ENCODE data around the gene ZNRF3. TPM values are rescaled to one million over a fixed set of nuclear protein-coding genes. Genes with fewer than 3 reads are reported as not detected.

The ZNRF3 gene
- total and polyA plus RNA-seq, 2 experiments from 2014 or later: 11.1 to 32.2 TPM

- no peak for TF ChIP-seq POLR2AphosphoS5 (IDR thresholded peaks at IDR 0.05; ENCODE audit: low read depth)
- no peak for TF ChIP-seq CTCF (conservative IDR thresholded peaks at IDR 0.05; ENCODE audit: low read depth in 2 of 2)
- TF ChIP-seq JUNB (IDR thresholded peaks at IDR 0.05; ENCODE audit: unreplicated experiment): no peak
- no peak for TF ChIP-seq CREB1 (CRISPR knock-in tag; IDR thresholded peaks at IDR 0.05; ENCODE audit: low read depth)
- TF ChIP-seq ZNF462 (CRISPR knock-in tag; IDR thresholded peaks at IDR 0.05): no peak
- no peak for TF ChIP-seq REST (IDR thresholded peaks at IDR 0.05; ENCODE audit: unreplicated experiment)
- TF ChIP-seq EZH2phosphoT487 (IDR thresholded peaks at IDR 0.05; ENCODE audit: unreplicated experiment): no peak
- TF ChIP-seq ZNF331 (CRISPR knock-in tag; IDR thresholded peaks at IDR 0.05; ENCODE audit: low read depth): no peak
- TF ChIP-seq ZNF114 (CRISPR knock-in tag; IDR thresholded peaks at IDR 0.05): no peak
- no peak for TF ChIP-seq EZH2 (IDR thresholded peaks at IDR 0.05; ENCODE audit: low read depth, unreplicated experiment)
- TF ChIP-seq STAT1 (IDR thresholded peaks at IDR 0.05; ENCODE audit: unreplicated experiment): no peak
- TF ChIP-seq ETS1 (IDR thresholded peaks at IDR 0.05): no peak
- no peak for TF ChIP-seq NANOG (IDR thresholded peaks at IDR 0.05; ENCODE audit: borderline replicate concordance)
- H2AFZ ChIP-seq: no peak overlapping the region
- H3K4me1 ChIP-seq (ENCODE audit: insufficient read depth): peaks cover 41% of the 10 kb centered on the region
- no peaks in the 10 kb centered on the region for H3K36me3 Mint-ChIP-seq (ENCODE audit: low read depth)
- H3K27me3 Mint-ChIP-seq (ENCODE audit: insufficient read depth, low read depth, poor library complexity): no peaks in the 10 kb centered on the region
- peaks cover 98% of the 10 kb centered on the region for H3K79me2 ChIP-seq (replicated peaks; ENCODE audit: insufficient read depth)
- no peaks in the 10 kb centered on the region for H3K27me3 ChIP-seq (ENCODE audit: insufficient read depth)
- H3K27ac ChIP-seq (ENCODE audit: low read depth): no peak overlapping the region
- no peak overlapping the region for H3K27ac Mint-ChIP-seq
- peaks cover 53% of the 10 kb centered on the region for H3K4me1 Mint-ChIP-seq
- no peak overlapping the region for H3K4me3 Mint-ChIP-seq
- no peaks in the 10 kb centered on the region for H3K36me3 ChIP-seq (ENCODE audit: insufficient read depth)
- H3F3A ChIP-seq (replicated peaks; ENCODE audit: low read depth): no peaks in the 10 kb centered on the region
- H3K9me3 Mint-ChIP-seq: no peaks in the 10 kb centered on the region
- no peak; the same call in 1 of the 3 replicates for ATAC-seq
- no peak overlapping the region for H3K4me3 ChIP-seq
- H3K9me2 ChIP-seq (ENCODE audit: insufficient read depth): 0 out of 2 replicates have a peak, but pooled peaks cover 2% of the 10 kb centered on the region
- H4K20me1 ChIP-seq (replicated peaks; ENCODE audit: insufficient read depth): peaks cover 44% of the 10 kb centered on the region
- H3K4me2 ChIP-seq: no peak overlapping the region; the same call in 1 of the 2 replicates
- DNase-seq (ENCODE audit: low spot score): no peak
These were observed 47.1 kb downstream of the ZNRF3 start for GRCh38 chr22:28930357-28931007.
